Esophagus muscularis mucosa (tissue), 3 donors: ENCODE results near the gene TMEM106B.

Experiments used
- POLR2AphosphoS5 ChIP-seq, 2 donors: sonication (generic); formaldehyde crosslinking; IDR thresholded peaks; one replicate each; pipeline ENCODE4 v1.6.1; 2017; ENCODE audit warnings: antibody characterized with exemption in 2 of 2
- TF ChIP-seq, protein P1 (sequence below), 3 experiments: fragments of 200-600 bp in 2 of 3; fragments of 450-650 bp in 1 of 3; sonication (generic) in 2 of 3; IDR thresholded peaks; one replicate each; pipeline ENCODE4 v1.5.1; 2017 to 2019; ENCODE audit warnings: antibody characterized with exemption in 3 of 3, mild to moderate bottlenecking in 2 of 3, moderate library complexity in 1 of 3

DNA sequence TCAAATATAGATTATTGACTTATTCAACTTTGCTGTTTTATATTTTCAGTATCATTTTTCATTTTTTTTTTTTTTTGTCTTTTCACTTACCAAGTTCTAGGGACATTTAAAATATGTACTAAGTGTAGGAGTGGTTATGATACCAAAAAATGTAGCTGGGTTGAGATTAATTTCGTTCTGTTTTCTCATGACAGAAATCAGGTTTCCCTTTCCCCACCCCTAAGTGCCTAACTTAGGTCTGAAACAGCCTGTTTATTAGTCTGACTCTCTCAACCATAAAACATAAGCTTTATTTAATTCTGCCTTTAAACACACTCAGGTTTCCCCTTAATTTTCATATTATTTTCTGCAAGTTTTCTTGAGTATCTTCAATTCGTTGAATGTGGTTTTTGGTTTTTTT lies 22.1 kb downstream of the TMEM106B start:
- TF ChIP-seq, protein P1, sequence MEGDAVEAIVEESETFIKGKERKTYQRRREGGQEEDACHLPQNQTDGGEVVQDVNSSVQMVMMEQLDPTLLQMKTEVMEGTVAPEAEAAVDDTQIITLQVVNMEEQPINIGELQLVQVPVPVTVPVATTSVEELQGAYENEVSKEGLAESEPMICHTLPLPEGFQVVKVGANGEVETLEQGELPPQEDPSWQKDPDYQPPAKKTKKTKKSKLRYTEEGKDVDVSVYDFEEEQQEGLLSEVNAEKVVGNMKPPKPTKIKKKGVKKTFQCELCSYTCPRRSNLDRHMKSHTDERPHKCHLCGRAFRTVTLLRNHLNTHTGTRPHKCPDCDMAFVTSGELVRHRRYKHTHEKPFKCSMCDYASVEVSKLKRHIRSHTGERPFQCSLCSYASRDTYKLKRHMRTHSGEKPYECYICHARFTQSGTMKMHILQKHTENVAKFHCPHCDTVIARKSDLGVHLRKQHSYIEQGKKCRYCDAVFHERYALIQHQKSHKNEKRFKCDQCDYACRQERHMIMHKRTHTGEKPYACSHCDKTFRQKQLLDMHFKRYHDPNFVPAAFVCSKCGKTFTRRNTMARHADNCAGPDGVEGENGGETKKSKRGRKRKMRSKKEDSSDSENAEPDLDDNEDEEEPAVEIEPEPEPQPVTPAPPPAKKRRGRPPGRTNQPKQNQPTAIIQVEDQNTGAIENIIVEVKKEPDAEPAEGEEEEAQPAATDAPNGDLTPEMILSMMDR (IDR thresholded peaks at IDR 0.05) = no peak
- TF ChIP-seq POLR2AphosphoS5 (IDR thresholded peaks at IDR 0.05) = no peak
